GM18502 (cell line): Measurements from ENCODE around the gene NUP210L.
"Not testable (repeated sequence)": the region's sequence is repeated elsewhere in the genome, so short reads cannot be mapped to it uniquely, and the experiment has no call there.

Experiments used
- ATAC-seq: cut with Tn5 transposase; IDR thresholded peaks from one replicate; pipeline ENCODE4 v1.9.1; 2021; ENCODE audit warnings: mild to moderate bottlenecking; ENCODE audit not compliant: unreplicated experiment, poor library complexity

Gene NUP210L

GRCh38 chr1:154000420-154000819 is 154.5 kb downstream of the NUP210L start:
- ATAC-seq: no peak

DNA sequence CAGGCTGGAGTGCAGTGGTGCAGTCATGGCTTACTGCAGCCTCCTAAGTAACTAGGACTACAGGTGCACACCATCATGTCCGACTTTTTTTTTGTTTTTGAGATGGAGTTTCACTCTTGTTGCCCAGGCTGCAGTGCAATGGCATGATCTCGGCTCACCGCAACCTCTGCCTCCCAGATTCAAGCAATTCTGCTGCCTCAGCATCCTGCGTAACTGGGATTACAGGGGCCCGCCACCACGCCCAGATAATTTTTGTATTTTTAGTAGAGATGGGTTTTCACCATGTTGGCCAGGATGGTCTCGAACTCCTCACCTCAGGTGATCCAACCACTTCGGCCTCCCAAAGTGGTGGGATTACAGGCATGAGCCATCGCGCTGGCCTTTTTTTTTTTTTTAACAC is 158.0 kb downstream of the NUP210L start:
- not testable (repeated sequence) for ATAC-seq

DNA sequence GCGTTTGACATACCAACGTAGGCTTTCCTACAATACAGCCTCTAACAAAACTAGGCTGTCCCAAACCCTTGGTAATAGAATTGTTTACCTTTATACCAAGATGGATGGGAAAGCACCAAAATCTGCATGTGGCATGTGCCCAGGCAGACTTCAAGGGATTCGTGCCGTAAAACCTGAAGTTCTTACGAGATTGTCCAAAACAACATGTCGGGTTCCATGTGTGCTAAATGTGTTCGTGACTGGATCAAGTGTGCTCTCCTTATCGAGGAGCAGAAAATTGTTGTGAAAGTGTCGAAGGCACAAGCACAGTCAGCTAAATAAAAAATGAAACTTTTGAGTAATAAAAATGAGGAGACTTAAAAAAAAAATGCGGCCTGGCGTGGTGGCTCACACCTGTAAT is 159.2 kb downstream of the NUP210L start:
- ATAC-seq: no peak

- no peak for ATAC-seq
Observed at GRCh38 chr1:153995202-153995601, 159.7 kb downstream of the NUP210L start.

DNA sequence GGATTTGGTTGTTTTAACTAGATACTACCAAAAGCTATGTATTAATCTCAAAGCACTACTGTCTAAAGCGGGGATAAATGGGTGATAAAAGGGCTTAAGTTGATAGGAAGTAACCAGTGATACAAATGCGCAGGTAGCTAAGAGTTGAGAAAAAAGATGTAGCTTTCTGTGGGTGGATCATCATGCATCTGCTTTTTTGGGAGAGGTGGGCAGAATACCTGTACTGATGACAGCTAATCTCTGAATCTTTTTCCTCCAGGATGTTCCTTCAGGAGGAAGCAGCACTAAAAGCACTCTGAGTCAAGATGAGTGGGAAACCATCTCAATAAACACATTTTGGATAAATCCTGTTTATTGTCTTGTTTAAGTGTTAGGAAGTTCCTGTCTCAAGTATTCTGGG is 163.1 kb downstream of the NUP210L start:
- no peak for ATAC-seq

GRCh38 chr1:153991151-153991630 is 163.7 kb downstream of the NUP210L start:
- no peak for ATAC-seq

DNA sequence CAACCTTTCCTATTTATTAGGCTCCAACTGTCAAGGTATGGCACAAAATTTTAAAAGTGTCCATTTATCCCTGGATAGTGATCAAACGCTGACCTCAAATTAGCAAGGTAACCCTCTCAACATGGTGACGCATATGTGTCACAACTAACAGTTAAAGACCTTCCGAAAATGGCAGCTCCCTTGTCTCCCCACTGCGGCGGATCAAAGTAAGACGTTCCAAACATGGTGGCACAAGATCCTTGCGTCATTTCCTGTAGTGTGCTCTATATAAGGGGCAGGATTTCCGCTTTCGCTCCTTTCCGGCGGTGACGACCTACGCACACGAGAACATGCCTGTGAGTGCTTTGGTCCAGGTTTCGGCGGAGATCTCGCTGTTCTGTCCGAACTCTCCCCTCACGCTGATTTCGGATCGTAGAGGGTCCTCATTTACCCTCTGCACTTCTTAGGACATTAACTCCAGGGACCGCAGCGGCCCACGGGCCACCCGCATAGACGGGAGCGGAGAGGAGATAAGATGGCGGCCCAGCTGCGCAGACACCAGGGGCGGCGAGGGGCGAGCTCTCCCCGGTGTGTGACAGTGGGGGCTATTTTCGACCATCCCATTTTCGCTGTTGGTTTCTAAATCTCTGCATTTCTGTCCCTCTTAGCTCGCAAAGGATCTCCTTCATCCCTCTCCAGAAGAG is 164.3 kb downstream of the NUP210L start, which contains the start of gene RPS27:
RPS27 (plus strand) TSS at position 295 of the 683 bp plus-strand sequence; CDS start at position 330, 35 bp downstream.
- ATAC-seq: peak; percentile 77

DNA sequence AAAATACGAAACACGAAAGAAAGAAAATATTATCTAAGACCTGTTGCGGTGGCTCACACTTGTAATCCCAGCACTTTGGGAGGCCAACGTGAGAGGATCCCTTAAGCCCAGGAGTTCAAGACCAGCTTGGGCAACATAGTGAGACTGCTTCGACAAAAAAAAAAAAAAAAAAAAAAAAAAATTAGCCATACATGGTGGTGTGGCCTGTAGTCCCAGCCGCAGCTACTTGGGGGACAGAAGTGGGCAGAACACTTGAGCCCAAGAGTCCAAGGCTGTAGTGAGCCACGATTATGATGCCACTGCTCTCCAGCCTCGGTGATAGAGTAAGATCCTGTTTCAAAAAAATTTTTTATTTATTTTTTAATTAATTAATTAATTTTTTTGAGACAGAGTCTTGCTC is 167.3 kb downstream of the NUP210L start:
- ATAC-seq: no peak

DNA sequence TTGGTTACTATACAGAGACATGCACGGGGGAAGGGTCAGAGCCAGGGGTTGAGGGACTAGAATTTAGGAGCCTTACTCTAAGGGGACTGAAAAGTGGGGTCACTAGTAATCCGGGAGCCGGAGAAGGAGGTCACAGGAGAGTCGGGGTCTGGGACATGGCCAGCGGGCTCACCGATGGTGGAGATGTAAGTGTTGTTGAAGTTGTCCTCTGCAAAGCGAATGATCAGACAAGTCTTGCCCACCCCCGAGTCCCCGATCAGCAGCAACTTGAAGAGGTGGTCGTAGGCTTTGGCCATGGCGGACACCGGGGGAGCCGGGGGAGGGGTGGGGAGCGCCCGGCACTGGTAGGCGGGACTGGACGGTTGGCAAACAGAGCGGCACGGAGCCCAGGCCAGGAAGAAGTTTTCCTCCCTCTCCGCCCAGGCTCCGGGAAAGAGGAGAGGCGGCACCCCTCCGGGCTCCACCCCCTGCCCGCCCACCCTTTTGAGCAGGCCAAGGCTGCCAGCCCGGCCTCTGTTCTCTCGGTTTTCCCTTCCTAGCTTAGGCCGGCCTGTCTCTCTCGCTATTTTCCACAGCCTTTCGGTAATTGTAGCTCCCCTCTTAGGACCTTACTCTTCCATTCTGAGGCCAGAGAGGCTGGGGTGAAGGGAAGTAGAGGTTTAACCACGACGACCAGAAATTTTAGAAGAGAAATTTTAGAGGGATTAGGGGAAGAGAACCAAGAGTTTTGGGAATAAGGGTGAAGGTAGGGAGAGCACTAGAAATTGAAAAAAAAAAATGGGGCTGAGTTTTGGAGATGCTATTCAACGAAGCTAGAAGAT is 168.7 kb downstream of the NUP210L start, which contains the start of gene RAB13:
RAB13 (minus strand) TSS at position 399 of the 821 bp plus-strand sequence; CDS start at position 296, 103 bp downstream.
- ATAC-seq: no peak

GRCh38 chr1:153985341-153985912 is 169.4 kb downstream of the NUP210L start:
- ATAC-seq: no peak

DNA sequence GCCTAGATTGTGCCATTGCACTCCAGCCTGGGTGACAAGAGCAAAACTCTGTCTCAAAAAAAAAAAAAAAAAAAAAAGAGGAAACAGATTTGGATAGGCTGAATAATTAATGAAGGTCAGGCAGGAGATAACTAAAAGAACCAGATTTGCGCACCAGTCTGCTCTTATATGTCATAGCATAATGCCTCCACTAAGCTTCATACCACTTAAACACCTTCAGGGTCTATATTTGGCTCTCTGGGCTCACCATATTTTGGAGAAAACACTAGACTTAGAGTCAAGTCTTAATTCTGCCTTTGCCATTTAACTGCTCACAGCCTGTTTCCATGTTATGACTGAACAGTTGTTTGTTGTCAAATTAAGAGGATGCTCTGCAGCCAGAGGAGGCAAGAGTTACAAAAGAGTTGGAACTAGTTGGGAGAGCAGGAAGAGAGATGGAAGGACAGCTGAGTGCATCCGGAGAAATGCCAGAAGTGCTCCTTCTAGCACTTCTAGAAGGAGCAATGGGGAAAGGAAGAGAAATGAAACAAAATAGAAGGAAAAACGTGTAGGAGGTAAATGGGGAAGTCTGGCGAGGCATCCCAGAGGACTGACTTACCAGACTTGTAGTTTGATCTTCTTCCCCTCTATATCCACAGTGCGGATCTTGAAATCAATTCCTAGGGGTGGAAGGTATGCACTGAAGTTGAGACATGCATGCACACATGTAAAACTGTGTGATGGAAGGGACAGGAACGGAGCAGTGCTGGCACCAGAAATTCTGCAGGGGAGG is 170.6 kb downstream of the NUP210L start:
- no peak for ATAC-seq

- not testable (repeated sequence) for ATAC-seq
Observed at GRCh38 chr1:153981735-153982134, 173.1 kb downstream of the NUP210L start.

GRCh38 chr1:153979091-153979490 is 175.8 kb downstream of the NUP210L start:
- ATAC-seq: not testable (repeated sequence)

GRCh38 chr1:153978274-153978909 is 176.5 kb downstream of the NUP210L start:
- ATAC-seq: no peak

DNA sequence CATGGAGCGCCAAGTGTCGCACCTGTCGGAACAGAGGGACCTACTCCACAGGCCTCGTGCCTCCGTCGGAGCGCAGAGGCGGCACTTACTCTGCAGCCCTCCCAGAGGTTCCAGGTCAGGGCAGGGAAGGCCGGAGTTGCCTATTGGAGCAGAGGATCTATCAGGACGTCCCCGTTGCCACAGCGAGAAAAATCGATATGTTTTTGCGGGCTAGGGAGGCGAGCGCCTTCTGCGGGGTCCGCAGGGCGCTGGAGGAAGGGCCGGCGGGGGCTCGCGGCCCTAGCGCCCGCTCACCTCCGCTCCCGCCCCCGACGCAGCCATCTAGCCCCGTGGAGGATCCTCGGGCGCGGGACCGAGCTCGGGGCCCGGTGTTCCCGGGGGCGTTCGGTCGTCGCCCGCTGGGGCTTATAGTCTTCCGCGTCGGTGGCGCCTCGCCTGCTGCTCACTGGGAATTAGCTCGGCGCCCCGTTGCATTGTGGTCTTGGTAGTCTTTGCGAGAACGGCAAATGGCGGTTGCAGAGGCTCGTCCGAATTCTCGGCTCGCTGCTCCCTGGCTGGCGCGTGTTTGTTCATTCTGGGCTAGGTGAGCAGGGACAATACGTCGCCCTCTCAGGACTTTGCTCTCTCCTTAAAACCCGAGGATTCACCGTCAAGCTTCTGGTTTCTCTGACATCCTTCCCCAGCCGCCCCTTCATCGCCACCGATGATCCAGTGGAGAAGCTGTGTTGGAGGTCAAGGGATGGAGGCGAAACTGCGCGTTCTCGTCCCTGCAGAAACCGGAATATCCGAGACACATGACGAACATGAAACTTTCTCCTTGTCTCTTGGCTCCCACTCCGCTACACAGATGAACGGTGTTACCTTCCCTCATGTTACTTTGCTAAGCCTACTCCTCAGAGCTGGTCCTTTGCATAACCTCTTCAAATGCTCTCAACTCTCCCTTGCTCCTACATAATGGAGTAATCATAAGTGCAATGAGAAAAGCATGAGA is 177.3 kb downstream of the NUP210L start, which contains the start of gene JTB:
JTB (minus strand) TSS at position 425 of the 991 bp plus-strand sequence; CDS start at position 3, 422 bp downstream.
- ATAC-seq: peak; percentile 78

- peak; percentile 7 for ATAC-seq
Observed at GRCh38 chr1:153976819-153977249, 178.0 kb downstream of the NUP210L start.

DNA sequence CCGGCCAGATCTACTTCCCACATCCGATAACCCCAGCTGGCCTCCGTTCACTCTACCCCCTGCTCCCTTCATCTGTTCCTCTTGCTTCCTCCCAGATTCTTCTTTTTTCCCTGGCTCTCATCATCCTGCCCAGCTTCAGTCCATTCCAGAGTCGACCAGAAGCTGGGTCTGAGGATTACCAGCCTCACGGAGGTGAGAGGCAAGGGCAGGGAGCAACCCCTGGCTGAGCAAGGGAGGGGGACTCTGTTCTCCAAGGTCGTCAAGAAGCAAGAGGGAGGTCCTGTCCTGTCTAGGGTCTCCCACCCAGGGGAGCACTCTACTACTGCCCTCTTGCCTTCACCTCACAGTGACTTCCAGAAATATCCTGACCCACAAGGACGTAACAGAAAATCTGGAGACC is 181.3 kb downstream of the NUP210L start:
- no peak for ATAC-seq

DNA sequence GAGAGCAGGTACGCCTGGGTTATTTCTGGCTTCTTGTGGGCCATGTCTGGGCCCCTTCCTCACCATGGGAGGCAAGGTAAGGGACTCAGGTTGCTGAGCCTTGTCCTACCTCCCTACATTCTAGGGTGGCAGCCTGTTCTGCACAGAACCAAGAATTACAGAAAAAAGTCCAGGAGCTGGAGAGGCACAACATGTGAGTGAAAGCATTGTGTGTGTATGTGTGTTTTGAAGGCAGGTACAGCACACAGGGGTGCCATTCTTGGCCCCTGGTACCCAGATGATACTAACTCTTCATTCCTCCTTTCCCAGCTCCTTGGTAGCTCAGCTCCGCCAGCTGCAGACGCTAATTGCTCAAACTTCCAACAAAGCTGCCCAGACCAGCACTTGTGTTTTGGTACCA is 181.8 kb downstream of the NUP210L start:
- ATAC-seq: no peak
